HEK293 (cell line): ENCODE results near the gene TRAPPC12.
A peak's percentile ranks its signal among the peaks of the same experiment; 100 is the strongest.

Experiments
- CTCF ChIA-PET: fragments of 350-600 bp; formaldehyde crosslinking; extraction: SDS; loops from one replicate; lab custom pipeline; 2021; ENCODE audit warnings: antibody characterized with exemption; lab: Yijun Ruan, JAX
- POLR2A ChIA-PET: fragments of 300-600 bp; formaldehyde crosslinking; extraction: SDS; loops from one replicate; lab custom pipeline; 2020; ENCODE audit warnings: antibody characterized with exemption, inconsistent platforms; lab: Yijun Ruan, JAX
- H3K27ac ChIP-seq: fragments of 200-500 bp; sonication (Bioruptor generic); 2 replicates; pipeline ENCODE4 v1.5.1; 2014; ENCODE audit warnings: low read depth, low read length, control low read depth, inconsistent platforms; ENCODE audit errors: extremely low read depth
- H3K36me3 ChIP-seq, 2 experiments: fragments of 200-500 bp in 1 of 2; sonication (Bioruptor generic) in 1 of 2; 1 replicate in 1 of 2; 2 replicates in 1 of 2; pipeline ENCODE4 v1.5.1; 2014 to 2017; ENCODE audit warnings: inconsistent platforms in 2 of 2, low read length in 2 of 2; ENCODE audit not compliant: control insufficient read depth in 2 of 2, insufficient read depth in 1 of 2
- H3K4me1 ChIP-seq: fragments of 200-500 bp; sonication (Bioruptor generic); 2 replicates; pipeline ENCODE4 v1.5.1; 2014; ENCODE audit warnings: mild to moderate bottlenecking, low read length, inconsistent platforms; ENCODE audit not compliant: control insufficient read depth, insufficient read depth
- H3K4me3 ChIP-seq: 2 replicates; pipeline ENCODE4 v1.5.1; 2011; ENCODE audit warnings: low read depth, mild to moderate bottlenecking, control low read depth, low read length, moderate library complexity
- H3K9me3 ChIP-seq: fragments of 200-500 bp; sonication (Bioruptor generic); 2 replicates; pipeline ENCODE4 v1.5.1; 2014; ENCODE audit warnings: low read depth, low read length, inconsistent platforms; ENCODE audit not compliant: control insufficient read depth, insufficient read depth
- KLF1 ChIP-seq: fragments of 450-650 bp; formaldehyde crosslinking; IDR thresholded peaks from 2 replicates; pipeline ENCODE4 v1.5.1; 2016; ENCODE audit warnings: missing biosample characterization, missing genetic modification characterization
- KLF10 ChIP-seq: fragments of 450-650 bp; IDR thresholded peaks from 2 replicates; pipeline ENCODE4 v1.5.1; 2018; ENCODE audit warnings: missing biosample characterization, mild to moderate bottlenecking, missing genetic modification characterization
- MEIS1 ChIP-seq: sonication (generic); formaldehyde crosslinking; IDR thresholded peaks from 2 replicates; pipeline ENCODE4 v1.8.1; 2022; ENCODE audit warnings: missing genetic modification reagents, mild to moderate bottlenecking, borderline replicate concordance
- MYNN ChIP-seq: fragments of 450-650 bp; formaldehyde crosslinking; IDR thresholded peaks from 2 replicates; pipeline ENCODE4 v1.5.1; 2016; ENCODE audit warnings: missing biosample characterization, missing genetic modification characterization, borderline replicate concordance
- OSR2 ChIP-seq: fragments of 450-650 bp; formaldehyde crosslinking; IDR thresholded peaks from 2 replicates; pipeline ENCODE4 v1.5.1; 2016; ENCODE audit warnings: missing biosample characterization, missing genetic modification characterization
- OVOL3 ChIP-seq: fragments of 450-650 bp; formaldehyde crosslinking; IDR thresholded peaks from 2 replicates; pipeline ENCODE4 v1.5.1; 2016; ENCODE audit warnings: missing biosample characterization, missing genetic modification characterization
- SETDB1 ChIP-seq: IDR thresholded peaks from one replicate; pipeline ENCODE4 v1.6.1; 2017; ENCODE audit warnings: mild to moderate bottlenecking, low read length, moderate library complexity, mixed read lengths; ENCODE audit not compliant: insufficient read length
- SP3 ChIP-seq: fragments of 450-650 bp; formaldehyde crosslinking; IDR thresholded peaks from 2 replicates; pipeline ENCODE4 v1.5.1; 2016; ENCODE audit warnings: missing biosample characterization, missing genetic modification characterization
- YY2 ChIP-seq: fragments of 450-650 bp; formaldehyde crosslinking; IDR thresholded peaks from 2 replicates; pipeline ENCODE4 v1.5.1; 2016; ENCODE audit warnings: missing biosample characterization, missing genetic modification characterization
- ZBTB8A ChIP-seq: fragments of 450-650 bp; formaldehyde crosslinking; IDR thresholded peaks from 2 replicates; pipeline ENCODE4 v1.5.1; 2016; ENCODE audit warnings: missing biosample characterization, missing genetic modification characterization
- ZNF132 ChIP-seq: fragments of 450-650 bp; formaldehyde crosslinking; IDR thresholded peaks from 2 replicates; pipeline ENCODE4 v1.5.1; 2017; ENCODE audit warnings: missing biosample characterization, missing genetic modification characterization, borderline replicate concordance
- ZNF157 ChIP-seq: fragments of 450-650 bp; formaldehyde crosslinking; IDR thresholded peaks from 2 replicates; pipeline ENCODE4 v1.5.1; 2016; ENCODE audit warnings: missing biosample characterization, missing genetic modification characterization
- ZNF2 ChIP-seq: fragments of 450-650 bp; formaldehyde crosslinking; IDR thresholded peaks from 2 replicates; pipeline ENCODE4 v1.5.1; 2016; ENCODE audit warnings: missing biosample characterization, missing genetic modification characterization
- ZNF202 ChIP-seq: fragments of 450-650 bp; formaldehyde crosslinking; IDR thresholded peaks from 2 replicates; pipeline ENCODE4 v1.5.1; 2016; ENCODE audit warnings: missing biosample characterization, missing genetic modification characterization, borderline replicate concordance
- ZNF23 ChIP-seq: fragments of 450-650 bp; formaldehyde crosslinking; IDR thresholded peaks from 2 replicates; pipeline ENCODE4 v1.5.1; 2016; ENCODE audit warnings: missing biosample characterization, missing genetic modification characterization, borderline replicate concordance
- ZNF24 ChIP-seq: fragments of 450-650 bp; formaldehyde crosslinking; IDR thresholded peaks from 2 replicates; pipeline ENCODE4 v1.5.1; 2016; ENCODE audit warnings: missing biosample characterization, missing genetic modification characterization
- ZNF324 ChIP-seq: fragments of 450-650 bp; formaldehyde crosslinking; IDR thresholded peaks from 2 replicates; pipeline ENCODE4 v1.5.1; 2016; ENCODE audit warnings: missing biosample characterization, missing genetic modification characterization
- ZNF341 ChIP-seq: fragments of 450-650 bp; formaldehyde crosslinking; IDR thresholded peaks from 2 replicates; pipeline ENCODE4; 2016; ENCODE audit warnings: low read depth, missing biosample characterization, missing genetic modification characterization
- ZNF530 ChIP-seq: fragments of 450-650 bp; formaldehyde crosslinking; IDR thresholded peaks from 2 replicates; pipeline ENCODE4 v1.5.1; 2016; ENCODE audit warnings: low read depth, missing biosample characterization, missing genetic modification characterization
- ZNF544 ChIP-seq: fragments of 450-650 bp; formaldehyde crosslinking; IDR thresholded peaks from 2 replicates; pipeline ENCODE4 v1.5.0; 2017; ENCODE audit warnings: missing biosample characterization, missing genetic modification characterization
- ZNF654 ChIP-seq: fragments of 450-650 bp; formaldehyde crosslinking; IDR thresholded peaks from 2 replicates; pipeline ENCODE4 v1.5.1; 2016; ENCODE audit warnings: low read depth, missing biosample characterization, missing genetic modification characterization
- ZNF658 ChIP-seq: fragments of 450-650 bp; formaldehyde crosslinking; IDR thresholded peaks from 2 replicates; pipeline ENCODE4; 2016; ENCODE audit warnings: missing biosample characterization, missing genetic modification characterization
- TF ChIP-seq, protein P1 (sequence below): IDR thresholded peaks from 2 replicates; pipeline ENCODE4 v1.6.1; 2011; ENCODE audit warnings: mild to moderate bottlenecking, low read depth, low read length, borderline replicate concordance
- TF ChIP-seq, protein P2 (sequence below): fragments of 450-650 bp; formaldehyde crosslinking; IDR thresholded peaks from 2 replicates; pipeline ENCODE4 v1.5.1; 2017; ENCODE audit warnings: missing biosample characterization, missing genetic modification characterization

TRAPPC12 gene

DNA sequence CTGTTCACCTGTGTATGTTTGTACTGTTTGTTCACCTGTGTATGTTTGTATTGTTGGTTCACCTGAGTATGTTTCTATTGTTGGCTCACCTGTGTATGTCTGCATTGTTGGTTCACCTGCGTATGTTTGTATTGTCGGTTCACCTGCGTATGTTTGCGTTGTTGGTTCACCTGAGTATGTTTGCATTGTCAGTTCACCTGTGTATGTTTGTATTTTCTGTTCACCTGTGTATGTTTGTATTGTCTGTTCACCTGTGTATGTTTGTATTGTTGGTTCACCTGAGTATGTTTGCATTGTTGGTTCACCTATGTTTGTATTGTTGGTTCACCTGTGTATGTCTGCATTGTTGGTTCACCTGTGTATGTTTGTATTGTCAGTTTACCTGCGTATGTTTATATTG is 125.2 kb downstream of the TRAPPC12 start (continued):
- TF ChIP-seq, protein P1, sequence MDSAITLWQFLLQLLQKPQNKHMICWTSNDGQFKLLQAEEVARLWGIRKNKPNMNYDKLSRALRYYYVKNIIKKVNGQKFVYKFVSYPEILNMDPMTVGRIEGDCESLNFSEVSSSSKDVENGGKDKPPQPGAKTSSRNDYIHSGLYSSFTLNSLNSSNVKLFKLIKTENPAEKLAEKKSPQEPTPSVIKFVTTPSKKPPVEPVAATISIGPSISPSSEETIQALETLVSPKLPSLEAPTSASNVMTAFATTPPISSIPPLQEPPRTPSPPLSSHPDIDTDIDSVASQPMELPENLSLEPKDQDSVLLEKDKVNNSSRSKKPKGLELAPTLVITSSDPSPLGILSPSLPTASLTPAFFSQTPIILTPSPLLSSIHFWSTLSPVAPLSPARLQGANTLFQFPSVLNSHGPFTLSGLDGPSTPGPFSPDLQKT = no peak
- no peak for TF ChIP-seq ZNF2 (tag by site-specific recombination)
- no peak for TF ChIP-seq ZNF24 (tag by site-specific recombination)
- TF ChIP-seq, all 188 proteins: peak for 0

- no peak overlapping the region for H3K4me3 ChIP-seq
- H3K4me1 ChIP-seq = no peaks in the 10 kb centered on the region
- ChIA-PET POLR2A (no interaction called here), CTCF (interaction anchor here (0.8 to 1.4 kb wide), 2 partner anchors 43 to 146 kb away, joined by 4 read pairs; no protein-coding TSS in a partner anchor)
- peaks cover 3 to 38% of the 10 kb centered on the region in 2 experiments for H3K36me3 ChIP-seq
- no peak overlapping the region for H3K27ac ChIP-seq
- no peaks in the 10 kb centered on the region for H3K9me3 ChIP-seq
- TF ChIP-seq KLF1 (peak; percentile 47; the same call in 1 of the 2 replicates), MEIS1 (CRISPR knock-in tag) (no peak)
These were observed 126.3 kb downstream of the TRAPPC12 start for GRCh38 chr2:3505771-3506170.

DNA sequence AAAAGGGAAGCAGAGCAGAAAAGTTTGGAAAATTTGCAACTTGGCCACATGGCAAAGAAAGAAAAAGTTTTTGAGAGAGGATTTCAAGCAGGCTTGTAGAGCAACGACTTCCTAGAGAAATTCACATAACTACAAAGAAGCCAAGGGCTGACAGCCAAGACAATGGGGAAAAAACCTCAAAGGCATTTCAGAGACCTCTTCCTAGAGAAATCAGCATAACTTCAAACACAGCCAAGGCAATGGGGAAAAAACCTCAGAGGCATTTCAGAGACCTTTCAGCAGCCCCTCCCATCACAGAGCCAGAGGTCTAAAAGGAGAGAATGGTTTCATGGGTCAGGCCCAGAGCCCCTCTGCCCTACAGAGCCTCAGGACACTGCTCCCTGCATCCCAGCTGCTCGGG is 132.6 kb downstream of the TRAPPC12 start:
- Histone ChIP-seq H3K27ac (no peak overlapping the region), H3K9me3 (no peaks in the 10 kb centered on the region), H3K36me3 (peaks cover 3 to 50% of the 10 kb centered on the region in 2 experiments), H3K4me1 (no peaks in the 10 kb centered on the region), H3K4me3 (no peak overlapping the region)
- CTCF ChIA-PET = no interaction called here
- TF ChIP-seq ZNF132 (tag by site-specific recombination) (no peak), MYNN (tag by site-specific recombination) (no peak), OSR2 (tag by site-specific recombination) (no peak), KLF10 (tag by site-specific recombination) (no peak), OVOL3 (no peak), ZBTB8A (tag by site-specific recombination) (no peak), ZNF658 (tag by site-specific recombination) (no peak), ZNF654 (tag by site-specific recombination) (no peak), SP3 (tag by site-specific recombination) (no peak), SETDB1 (no peak), ZNF23 (tag by site-specific recombination) (no peak), ZNF530 (tag by site-specific recombination) (no peak), ZNF544 (tag by site-specific recombination) (no peak), KLF1 (no peak), ZNF324 (tag by site-specific recombination) (no peak), ZNF157 (no peak), YY2 (tag by site-specific recombination) (no peak), ZNF202 (no peak), ZNF341 (tag by site-specific recombination) (no peak)
- TF ChIP-seq, protein P2, sequence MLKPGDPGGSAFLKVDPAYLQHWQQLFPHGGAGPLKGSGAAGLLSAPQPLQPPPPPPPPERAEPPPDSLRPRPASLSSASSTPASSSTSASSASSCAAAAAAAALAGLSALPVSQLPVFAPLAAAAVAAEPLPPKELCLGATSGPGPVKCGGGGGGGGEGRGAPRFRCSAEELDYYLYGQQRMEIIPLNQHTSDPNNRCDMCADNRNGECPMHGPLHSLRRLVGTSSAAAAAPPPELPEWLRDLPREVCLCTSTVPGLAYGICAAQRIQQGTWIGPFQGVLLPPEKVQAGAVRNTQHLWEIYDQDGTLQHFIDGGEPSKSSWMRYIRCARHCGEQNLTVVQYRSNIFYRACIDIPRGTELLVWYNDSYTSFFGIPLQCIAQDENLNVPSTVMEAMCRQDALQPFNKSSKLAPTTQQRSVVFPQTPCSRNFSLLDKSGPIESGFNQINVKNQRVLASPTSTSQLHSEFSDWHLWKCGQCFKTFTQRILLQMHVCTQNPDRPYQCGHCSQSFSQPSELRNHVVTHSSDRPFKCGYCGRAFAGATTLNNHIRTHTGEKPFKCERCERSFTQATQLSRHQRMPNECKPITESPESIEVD = no peak
- POLR2A ChIA-PET = no interaction called here
